GM15510 (cell line): Measurements from ENCODE around the gene ANO10.

Experiments used
- POLR2A ChIP-seq: IDR thresholded peaks from 3 replicates; pipeline ENCODE4 v1.6.1; 2011; ENCODE audit warnings: borderline replicate concordance; ENCODE audit not compliant: insufficient read length; ENCODE audit errors: extremely low read depth

The ANO10 gene

GRCh38 chr3:43344520-43344919, 277.3 kb downstream of the ANO10 start:
- no peak for TF ChIP-seq POLR2A

- no peak for TF ChIP-seq POLR2A
Observed at GRCh38 chr3:43343815-43344214, 278.0 kb downstream of the ANO10 start.

GRCh38 chr3:43343185-43343584, 278.6 kb downstream of the ANO10 start:
- no peak for TF ChIP-seq POLR2A

- TF ChIP-seq POLR2A = no peak
Observed at GRCh38 chr3:43341788-43342187, 280.0 kb downstream of the ANO10 start.

- no peak for TF ChIP-seq POLR2A
Observed at GRCh38 chr3:43340403-43340802, 281.4 kb downstream of the ANO10 start.

GRCh38 chr3:43338295-43338694, 283.5 kb downstream of the ANO10 start:
- TF ChIP-seq POLR2A = no peak

- no peak for TF ChIP-seq POLR2A
Observed at GRCh38 chr3:43335799-43336198, 286.0 kb downstream of the ANO10 start.

GRCh38 chr3:43334976-43335375, 286.8 kb downstream of the ANO10 start:
- TF ChIP-seq POLR2A = no peak

- TF ChIP-seq POLR2A = no peak
Observed at GRCh38 chr3:43331381-43331780, 290.4 kb downstream of the ANO10 start.

- TF ChIP-seq POLR2A = no peak
Observed at GRCh38 chr3:43330981-43331380, 290.8 kb downstream of the ANO10 start.

- TF ChIP-seq POLR2A = no peak
Observed at GRCh38 chr3:43328653-43329052, 293.2 kb downstream of the ANO10 start.

GRCh38 chr3:43327582-43327979, 294.2 kb downstream of the ANO10 start:
- no peak for TF ChIP-seq POLR2A

- no peak for TF ChIP-seq POLR2A
Observed at GRCh38 chr3:43326891-43327581, 294.8 kb downstream of the ANO10 start.

GRCh38 chr3:43323541-43323940, 298.3 kb downstream of the ANO10 start:
- TF ChIP-seq POLR2A = no peak

GRCh38 chr3:43320288-43320687, 301.5 kb downstream of the ANO10 start:
- no peak for TF ChIP-seq POLR2A

GRCh38 chr3:43319794-43320193, 302.0 kb downstream of the ANO10 start:
- no peak for TF ChIP-seq POLR2A

GRCh38 chr3:43319376-43319775, 302.4 kb downstream of the ANO10 start:
- no peak for TF ChIP-seq POLR2A
